Measurements from ENCODE around the gene AP2A1. TPM values are rescaled to one million over a fixed set of nuclear protein-coding genes. Genes with fewer than 3 reads are reported as not detected.

The AP2A1 gene
- polyA plus RNA-seq, 2 of the 4 experiments (the other 2 are of a cell fraction), result 36.6 to 58.6 TPM

DNA sequence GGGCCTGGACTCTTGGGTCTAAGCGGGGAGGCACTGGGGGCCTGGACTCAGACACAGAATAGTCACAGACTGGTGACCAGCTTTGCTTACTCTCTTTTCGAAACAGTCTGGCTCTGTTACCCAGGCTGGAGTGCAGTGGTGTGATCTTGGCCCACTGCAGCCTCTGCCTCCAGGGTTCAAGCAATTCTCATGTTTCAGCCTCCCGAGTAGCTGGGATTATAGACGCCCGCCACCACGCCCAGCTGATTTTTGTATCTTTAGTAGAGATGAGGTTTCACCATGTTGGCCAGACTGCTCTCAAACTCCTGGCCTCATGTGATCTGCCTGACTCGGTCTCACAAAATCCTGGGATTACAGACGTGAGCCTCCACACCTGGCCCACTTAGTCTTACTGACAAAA is 62.4 kb downstream of the AP2A1 start:
- no peak for ATAC-seq
- DNase-seq (ENCODE audit: low read depth in 1 of 2, low spot score in 1 of 2), result no peak
- ChIA-PET POLR2A (no interaction called here), CTCF (interaction anchor here (1.0 to 1.7 kb wide), 3 partner anchors 10 to 61 kb away, joined by 3 to 7 read pairs (median 4); no protein-coding TSS in a partner anchor)
- Histone ChIP-seq H3K27ac (no peak overlapping the region), H3K4me2 (no peak overlapping the region), H3K9me3 (no peaks in the 10 kb centered on the region), H3K4me1 (no peaks in the 10 kb centered on the region), H3K4me3 (no peak overlapping the region)
- 82% methylated on average over 8 of the region's 8 CpGs for WGBS (ENCODE audit: missing lambda C conversion rate)
- FAIRE-seq, result no peak
- no peak for TF ChIP-seq ZNF302 (CRISPR knock-in tag; IDR thresholded peaks at IDR 0.05)
- no peak for TF ChIP-seq HDAC2 (IDR thresholded peaks at IDR 0.05)
- TF ChIP-seq MYC (IDR thresholded peaks at IDR 0.05; ENCODE audit: borderline replicate concordance, low read length), result no peak
- no peak for TF ChIP-seq HOXB5 (CRISPR knock-in tag; IDR thresholded peaks at IDR 0.05)
- no peak for TF ChIP-seq RAD21 (conservative IDR thresholded peaks at IDR 0.05 in 1 of 2, IDR thresholded peaks at IDR 0.05 in 1 of 2)
- TF ChIP-seq ESRRA (IDR thresholded peaks at IDR 0.05; ENCODE audit: borderline replicate concordance, low read length), result no peak
- no peak for TF ChIP-seq JUNB (IDR thresholded peaks at IDR 0.05)
- TF ChIP-seq, protein P1, sequence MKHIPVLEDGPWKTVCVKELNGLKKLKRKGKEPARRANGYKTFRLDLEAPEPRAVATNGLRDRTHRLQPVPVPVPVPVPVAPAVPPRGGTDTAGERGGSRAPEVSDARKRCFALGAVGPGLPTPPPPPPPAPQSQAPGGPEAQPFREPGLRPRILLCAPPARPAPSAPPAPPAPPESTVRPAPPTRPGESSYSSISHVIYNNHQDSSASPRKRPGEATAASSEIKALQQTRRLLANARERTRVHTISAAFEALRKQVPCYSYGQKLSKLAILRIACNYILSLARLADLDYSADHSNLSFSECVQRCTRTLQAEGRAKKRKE (CRISPR knock-in tag; IDR thresholded peaks at IDR 0.05; ENCODE audit: low read depth), result no peak
- no peak for TF ChIP-seq ZC3H11A (IDR thresholded peaks at IDR 0.05)
- no peak for TF ChIP-seq NFE2L2 (conservative IDR thresholded peaks at IDR 0.05; ENCODE audit: low read length)
- TF ChIP-seq, protein P2, sequence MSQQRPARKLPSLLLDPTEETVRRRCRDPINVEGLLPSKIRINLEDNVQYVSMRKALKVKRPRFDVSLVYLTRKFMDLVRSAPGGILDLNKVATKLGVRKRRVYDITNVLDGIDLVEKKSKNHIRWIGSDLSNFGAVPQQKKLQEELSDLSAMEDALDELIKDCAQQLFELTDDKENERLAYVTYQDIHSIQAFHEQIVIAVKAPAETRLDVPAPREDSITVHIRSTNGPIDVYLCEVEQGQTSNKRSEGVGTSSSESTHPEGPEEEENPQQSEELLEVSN (IDR thresholded peaks at IDR 0.05; ENCODE audit: borderline replicate concordance, low read depth), result no peak
- no peak for TF ChIP-seq FOXS1 (CRISPR knock-in tag; IDR thresholded peaks at IDR 0.05)
- no peak for TF ChIP-seq POLR2AphosphoS2 (conservative IDR thresholded peaks at IDR 0.05; ENCODE audit: low read length)

DNA sequence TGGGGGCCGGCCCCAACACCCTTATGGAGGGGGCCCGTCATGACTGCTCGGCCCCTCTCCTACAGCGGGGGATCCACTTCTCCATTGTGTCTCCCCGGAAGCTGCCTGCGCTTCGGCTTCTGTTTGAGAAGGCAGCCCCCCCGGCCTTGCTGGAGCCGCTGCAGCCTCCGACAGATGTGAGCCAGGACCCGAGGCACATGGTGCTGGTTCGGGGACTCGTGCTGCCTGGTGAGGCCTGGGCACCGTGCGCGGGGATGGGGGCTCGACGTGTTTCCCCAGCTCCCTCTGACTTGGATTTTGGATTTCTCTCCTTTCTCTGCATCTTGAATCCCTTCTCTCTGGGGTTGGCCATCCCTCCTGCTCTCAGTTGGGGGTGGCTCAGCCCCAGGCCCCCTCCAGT is 62.9 kb downstream of the AP2A1 start:
- ChIA-PET CTCF (interaction anchor here (1.0 to 1.7 kb wide), 4 partner anchors 10 to 112 kb away, joined by 3 to 7 read pairs (median 4); no protein-coding TSS in a partner anchor), POLR2A (no interaction called here)
- no peak for ATAC-seq
- no peak overlapping the region for H3K4me2 ChIP-seq
- no peak overlapping the region for H3K4me3 ChIP-seq
- no peak overlapping the region for H3K27ac ChIP-seq
- no peak for TF ChIP-seq HOXA7 (CRISPR knock-in tag; IDR thresholded peaks at IDR 0.05)
- no peak for TF ChIP-seq POLR2A (IDR thresholded peaks at IDR 0.05; ENCODE audit: low read length)
- TF ChIP-seq CBX8 (IDR thresholded peaks at IDR 0.05), result no peak
- no peak for TF ChIP-seq ZFP36 (IDR thresholded peaks at IDR 0.05; ENCODE audit: borderline replicate concordance, partially characterized antibody)
- no peak for FAIRE-seq
- DNase-seq (ENCODE audit: low read depth in 1 of 2, low spot score in 1 of 2), result no peak
- H3K4me1 ChIP-seq, result no peaks in the 10 kb centered on the region
- no peaks in the 10 kb centered on the region for H3K9me3 ChIP-seq
- 94% methylated on average over 16 of the region's 18 CpGs for WGBS (ENCODE audit: missing lambda C conversion rate)

DNA sequence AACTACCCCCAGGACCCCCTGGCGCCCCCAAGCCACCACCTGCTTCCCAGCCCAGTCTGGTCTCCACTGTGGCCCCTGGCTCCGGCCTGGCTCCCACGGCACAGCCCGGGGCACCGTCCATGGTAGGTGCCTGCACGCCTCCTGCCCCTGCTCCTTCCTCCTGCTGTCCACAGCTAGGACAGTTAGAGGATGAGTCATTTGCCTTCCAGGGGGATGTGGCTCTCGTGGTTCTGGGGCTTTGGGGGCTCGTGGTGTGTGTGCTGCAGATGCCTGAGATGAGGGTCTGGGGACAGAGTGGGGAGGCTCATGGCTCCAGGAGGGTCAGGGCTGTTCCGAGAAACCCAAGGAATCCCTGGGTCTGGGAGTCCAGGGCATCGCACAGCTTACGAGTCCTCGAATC is 64.0 kb downstream of the AP2A1 start:
- ChIA-PET POLR2A (no interaction called here), CTCF (interaction anchor here (0.6 to 1.8 kb wide), 5 partner anchors 20 to 327 kb away, joined by 3 to 4 read pairs (median 4); partner anchors contain the start of gene PTOV1)
- no peak for FAIRE-seq
- 89% methylated on average over 11 of the region's 12 CpGs for WGBS (ENCODE audit: missing lambda C conversion rate)
- H3K27ac ChIP-seq, result no peak overlapping the region
- H3K9me3 ChIP-seq, result no peaks in the 10 kb centered on the region
- H3K4me1 ChIP-seq, result no peaks in the 10 kb centered on the region
- no peak for TF ChIP-seq EHMT2 (IDR thresholded peaks at IDR 0.05; ENCODE audit: low read depth)
- TF ChIP-seq FOSB (CRISPR knock-in tag; IDR thresholded peaks at IDR 0.05), result no peak
- TF ChIP-seq, protein P2 (IDR thresholded peaks at IDR 0.05; ENCODE audit: borderline replicate concordance, low read depth), result no peak
- no peak overlapping the region for H3K4me2 ChIP-seq
- no peak for DNase-seq (ENCODE audit: low read depth in 1 of 2, low spot score in 1 of 2)
- no peak for ATAC-seq
- no peak overlapping the region for H3K4me3 ChIP-seq

- FAIRE-seq, result no peak
- Histone ChIP-seq H3K4me1 (no peaks in the 10 kb centered on the region), H3K4me3 (no peak overlapping the region), H3K27ac (no peak overlapping the region), H3K9me3 (no peaks in the 10 kb centered on the region), H3K4me2 (no peak overlapping the region)
- TF ChIP-seq MAX (IDR thresholded peaks at IDR 0.05) (no peak), RCOR1 (IDR thresholded peaks at IDR 0.05; ENCODE audit: low read depth, low read length) (no peak), HOXA7 (CRISPR knock-in tag; IDR thresholded peaks at IDR 0.05) (no peak), FOSL2 (IDR thresholded peaks at IDR 0.05) (no peak), FOSL2 (CRISPR knock-in tag; IDR thresholded peaks at IDR 0.05) (no peak), CHD4 (IDR thresholded peaks at IDR 0.05; ENCODE audit: borderline replicate concordance) (no peak), RFX5 (IDR thresholded peaks at IDR 0.05) (no peak), RARB (CRISPR knock-in tag; IDR thresholded peaks at IDR 0.05) (no peak)
- TF ChIP-seq, protein P3, sequence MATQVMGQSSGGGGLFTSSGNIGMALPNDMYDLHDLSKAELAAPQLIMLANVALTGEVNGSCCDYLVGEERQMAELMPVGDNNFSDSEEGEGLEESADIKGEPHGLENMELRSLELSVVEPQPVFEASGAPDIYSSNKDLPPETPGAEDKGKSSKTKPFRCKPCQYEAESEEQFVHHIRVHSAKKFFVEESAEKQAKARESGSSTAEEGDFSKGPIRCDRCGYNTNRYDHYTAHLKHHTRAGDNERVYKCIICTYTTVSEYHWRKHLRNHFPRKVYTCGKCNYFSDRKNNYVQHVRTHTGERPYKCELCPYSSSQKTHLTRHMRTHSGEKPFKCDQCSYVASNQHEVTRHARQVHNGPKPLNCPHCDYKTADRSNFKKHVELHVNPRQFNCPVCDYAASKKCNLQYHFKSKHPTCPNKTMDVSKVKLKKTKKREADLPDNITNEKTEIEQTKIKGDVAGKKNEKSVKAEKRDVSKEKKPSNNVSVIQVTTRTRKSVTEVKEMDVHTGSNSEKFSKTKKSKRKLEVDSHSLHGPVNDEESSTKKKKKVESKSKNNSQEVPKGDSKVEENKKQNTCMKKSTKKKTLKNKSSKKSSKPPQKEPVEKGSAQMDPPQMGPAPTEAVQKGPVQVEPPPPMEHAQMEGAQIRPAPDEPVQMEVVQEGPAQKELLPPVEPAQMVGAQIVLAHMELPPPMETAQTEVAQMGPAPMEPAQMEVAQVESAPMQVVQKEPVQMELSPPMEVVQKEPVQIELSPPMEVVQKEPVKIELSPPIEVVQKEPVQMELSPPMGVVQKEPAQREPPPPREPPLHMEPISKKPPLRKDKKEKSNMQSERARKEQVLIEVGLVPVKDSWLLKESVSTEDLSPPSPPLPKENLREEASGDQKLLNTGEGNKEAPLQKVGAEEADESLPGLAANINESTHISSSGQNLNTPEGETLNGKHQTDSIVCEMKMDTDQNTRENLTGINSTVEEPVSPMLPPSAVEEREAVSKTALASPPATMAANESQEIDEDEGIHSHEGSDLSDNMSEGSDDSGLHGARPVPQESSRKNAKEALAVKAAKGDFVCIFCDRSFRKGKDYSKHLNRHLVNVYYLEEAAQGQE (IDR thresholded peaks at IDR 0.05), result no peak
- ChIA-PET CTCF (interaction anchor here (1.3 to 2.8 kb wide), 5 partner anchors 12 to 159 kb away, joined by 4 to 13 read pairs (median 4); partner anchors contain the start of gene PTOV1), POLR2A (no interaction called here)
- DNase-seq (ENCODE audit: low read depth in 1 of 2, low spot score in 1 of 2), result no peak
- 88% methylated on average over 6 of the region's 8 CpGs for WGBS (ENCODE audit: missing lambda C conversion rate)
- ATAC-seq, result no peak
These were observed 64.8 kb downstream of the AP2A1 start for GRCh38 chr19:49831592-49831991.

Data from A549 (cell line).